Keratinocyte (primary cell): ENCODE data around the gene SLC39A11. TPM values are rescaled to one million over a fixed set of nuclear protein-coding genes. Genes with fewer than 3 reads are reported as not detected.

Source experiments
- DNase-seq: peaks from one replicate; pipeline ENCODE4 v3.0.0-alpha.2; 2011; ENCODE audit warnings: low read depth, missing footprints, low spot score
- FAIRE-seq: peaks from 2 replicates; lab custom pipeline; 2011; peaks lifted over from hg19 to GRCh38; lab: Jason Lieb, UNC
- H2AFZ ChIP-seq: 2 replicates; pipeline ENCODE4 v1.6.0; 2012; ENCODE audit warnings: low read length, control low read depth, inconsistent platforms; ENCODE audit not compliant: control insufficient read depth
- H3K27ac ChIP-seq: 2 replicates; pipeline ENCODE4 v1.5.1; 2011; ENCODE audit warnings: low read length; ENCODE audit not compliant: control insufficient read depth, insufficient read depth
- H3K27me3 ChIP-seq: 3 replicates; pipeline ENCODE4 v1.6.0; 2011; ENCODE audit warnings: low read length; ENCODE audit not compliant: control insufficient read depth, insufficient read depth; ENCODE audit errors: extremely low read depth
- H3K36me3 ChIP-seq, 2 experiments: 2 replicates in 1 of 2; 3 replicates in 1 of 2; pipeline ENCODE4 v1.5.1; 2011; ENCODE audit warnings: low read length in 2 of 2, mild to moderate bottlenecking in 1 of 2; ENCODE audit not compliant: control insufficient read depth in 2 of 2, insufficient read depth in 2 of 2; ENCODE audit errors: extremely low read depth in 1 of 2
- H3K4me1 ChIP-seq: 3 replicates; pipeline ENCODE4 v1.5.1; 2011; ENCODE audit warnings: low read length; ENCODE audit not compliant: control insufficient read depth, insufficient read depth; ENCODE audit errors: extremely low read depth
- H3K4me2 ChIP-seq: 3 replicates; pipeline ENCODE4 v1.6.0; 2011; ENCODE audit warnings: low read depth, low read length; ENCODE audit not compliant: control insufficient read depth, insufficient read depth; ENCODE audit errors: extremely low read depth
- H3K4me3 ChIP-seq, 3 experiments: fragments of 200-600 bp in 1 of 3; sonication (generic) in 1 of 3; 2 replicates in 2 of 3; 3 replicates in 1 of 3; pipeline ENCODE4 v1.5.1; 2011 to 2016; ENCODE audit warnings: low read length in 3 of 3, mild to moderate bottlenecking in 3 of 3, control low read depth in 2 of 3, inconsistent platforms in 1 of 3, low read depth in 1 of 3, mixed read lengths in 1 of 3, mixed run types in 1 of 3, moderate library complexity in 1 of 3; ENCODE audit not compliant: control insufficient read depth in 2 of 3, insufficient read depth in 2 of 3; ENCODE audit errors: extremely low read depth in 1 of 3
- H3K79me2 ChIP-seq: 2 replicates; pipeline ENCODE4 v1.6.0; 2012; ENCODE audit warnings: low read length; ENCODE audit not compliant: control insufficient read depth, insufficient read depth
- H3K9ac ChIP-seq: 3 replicates; pipeline ENCODE4 v1.6.0; 2011; ENCODE audit warnings: low read length; ENCODE audit not compliant: control insufficient read depth, insufficient read depth; ENCODE audit errors: extremely low read depth
- H3K9me1 ChIP-seq: 3 replicates; pipeline ENCODE4 v1.6.0; 2011; ENCODE audit warnings: low read length; ENCODE audit not compliant: control insufficient read depth, insufficient read depth; ENCODE audit errors: extremely low read depth
- H3K9me3 ChIP-seq: 2 replicates; pipeline ENCODE4 v1.5.1; 2012; ENCODE audit warnings: low read depth, low read length; ENCODE audit not compliant: control insufficient read depth
- H4K20me1 ChIP-seq: 3 replicates; pipeline ENCODE4 v1.6.0; 2011; ENCODE audit warnings: low read length; ENCODE audit not compliant: control insufficient read depth, insufficient read depth; ENCODE audit errors: extremely low read depth
- EZH2 ChIP-seq: IDR thresholded peaks from one replicate; pipeline ENCODE4 v1.6.1; 2012; ENCODE audit warnings: inconsistent platforms, mild to moderate bottlenecking, low read length, moderate library complexity
- dilution Hi-C: fragments of 300-500 bp; cut with MboI; formaldehyde crosslinking; loops from one replicate; pipeline ENCODE4 v1.7.0; 2020; ENCODE audit warnings: low sequenced_read_pairs; ENCODE audit not compliant: extremely low pct_ligation_motif_present
- polyA plus RNA-seq, 5 experiments: library from polyadenylated mRNA; depleted of rRNA in 3 of 5; stranded (reverse) in 3 of 5; stranded (forward) in 1 of 5; unstranded in 1 of 5; fragments of >200 nt; gene quantifications; 1 replicate in 1 of 5; 2 replicates in 3 of 5; 3 replicates in 1 of 5; pipeline versions ENCODE4 v1.2.1 to v1.2.3, GENCODE V29; 2011 to 2012; ENCODE audit warnings: missing spikeins in 2 of 5, low read depth in 1 of 5, low replicate concordance in 1 of 5
- TF ChIP-seq, protein P1 (sequence below), 3 experiments: IDR thresholded peaks in 1 of 3; conservative IDR thresholded peaks in 1 of 3; optimal IDR thresholded peaks in 1 of 3; 2 replicates in 2 of 3; 3 replicates in 1 of 3; pipeline versions ENCODE3 to v1.5.1; 2011; ENCODE audit warnings: low read length in 3 of 3, mild to moderate bottlenecking in 3 of 3, moderate library complexity in 2 of 3, control low read depth in 1 of 3, inconsistent platforms in 1 of 3; ENCODE audit not compliant: insufficient read depth in 2 of 3; ENCODE audit errors: extremely low read depth in 1 of 3

Gene SLC39A11
- polyA plus RNA-seq, 1 donor (not counting 4 experiments of a cell fraction or from before 2014, with no cell fraction given), result 11.5 TPM

DNA sequence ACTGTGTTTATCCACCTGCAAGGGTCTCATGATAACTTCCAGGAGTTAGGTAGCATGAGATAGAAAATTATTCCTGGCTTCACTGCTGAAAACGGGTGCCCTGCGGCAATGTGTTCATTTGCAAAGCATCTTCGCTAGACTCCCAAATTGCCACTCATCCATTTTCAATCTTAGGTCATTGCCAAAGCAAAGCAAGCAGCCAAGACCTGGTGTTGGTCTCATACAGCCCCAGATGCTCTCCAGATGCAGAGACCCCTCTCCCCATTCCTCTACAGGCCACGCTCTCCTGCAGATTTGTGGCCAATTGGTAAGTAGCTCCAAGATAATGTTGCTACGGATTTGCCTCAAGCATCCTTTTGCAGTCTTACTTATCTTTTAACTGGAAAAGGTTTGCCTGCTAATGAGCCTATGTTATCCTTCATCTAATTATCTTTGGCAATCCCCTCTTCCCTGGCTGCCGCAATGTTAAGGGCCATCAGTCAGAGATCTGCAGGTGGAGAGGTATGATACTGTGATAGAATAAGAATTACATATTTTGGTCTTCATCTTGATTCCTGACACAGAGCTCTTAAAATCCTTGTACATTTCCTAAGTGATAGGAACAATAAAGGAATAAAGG lies 222.0 kb downstream of the SLC39A11 start:
- Histone ChIP-seq H3K4me2 (no peak overlapping the region), H4K20me1 (no peaks in the 10 kb centered on the region), H3K27me3 (no peaks in the 10 kb centered on the region), H3K9me3 (no peaks in the 10 kb centered on the region), H3K27ac (no peak overlapping the region), H3K9me1 (no peaks in the 10 kb centered on the region), H3K4me1 (no peaks in the 10 kb centered on the region), H2AFZ (no peak overlapping the region), H3K9ac (no peak overlapping the region), H3K36me3 (no peaks in the 10 kb centered on the region), H3K79me2 (no peaks in the 10 kb centered on the region), H3K4me3 (no peak overlapping the region)
- FAIRE-seq (no peak), DNase-seq (no peak)
- no peak for TF ChIP-seq EZH2
- TF ChIP-seq, protein P1, sequence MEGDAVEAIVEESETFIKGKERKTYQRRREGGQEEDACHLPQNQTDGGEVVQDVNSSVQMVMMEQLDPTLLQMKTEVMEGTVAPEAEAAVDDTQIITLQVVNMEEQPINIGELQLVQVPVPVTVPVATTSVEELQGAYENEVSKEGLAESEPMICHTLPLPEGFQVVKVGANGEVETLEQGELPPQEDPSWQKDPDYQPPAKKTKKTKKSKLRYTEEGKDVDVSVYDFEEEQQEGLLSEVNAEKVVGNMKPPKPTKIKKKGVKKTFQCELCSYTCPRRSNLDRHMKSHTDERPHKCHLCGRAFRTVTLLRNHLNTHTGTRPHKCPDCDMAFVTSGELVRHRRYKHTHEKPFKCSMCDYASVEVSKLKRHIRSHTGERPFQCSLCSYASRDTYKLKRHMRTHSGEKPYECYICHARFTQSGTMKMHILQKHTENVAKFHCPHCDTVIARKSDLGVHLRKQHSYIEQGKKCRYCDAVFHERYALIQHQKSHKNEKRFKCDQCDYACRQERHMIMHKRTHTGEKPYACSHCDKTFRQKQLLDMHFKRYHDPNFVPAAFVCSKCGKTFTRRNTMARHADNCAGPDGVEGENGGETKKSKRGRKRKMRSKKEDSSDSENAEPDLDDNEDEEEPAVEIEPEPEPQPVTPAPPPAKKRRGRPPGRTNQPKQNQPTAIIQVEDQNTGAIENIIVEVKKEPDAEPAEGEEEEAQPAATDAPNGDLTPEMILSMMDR (optimal IDR thresholded peaks at IDR 0.05 in 1 of 3, IDR thresholded peaks at IDR 0.05 in 1 of 3, conservative IDR thresholded peaks at IDR 0.05 in 1 of 3; ENCODE audit: extremely low read depth in 1 of 3, insufficient read depth in 2 of 3, low read length in 3 of 3), result no peak
- dilution Hi-C loops, result no loop called here

DNA sequence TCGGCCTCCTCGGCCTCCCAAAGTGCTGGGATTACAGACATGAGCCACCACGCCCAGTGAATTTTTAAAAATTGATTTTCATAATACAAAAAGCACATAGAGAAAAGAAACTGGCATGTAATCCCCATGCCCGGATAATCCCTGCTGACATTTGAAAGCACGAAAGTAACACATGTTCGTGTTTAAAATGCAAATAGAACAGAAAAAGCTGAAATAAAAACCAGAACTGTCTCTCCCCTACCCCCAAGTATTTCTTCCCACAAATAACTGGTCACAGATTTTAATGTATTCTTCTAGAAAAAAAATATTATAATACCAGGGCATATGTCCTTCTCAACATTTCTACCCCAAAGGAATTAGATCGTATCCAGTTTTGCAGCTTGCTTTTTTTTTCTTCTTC lies 222.9 kb downstream of the SLC39A11 start:
- H3K4me2 ChIP-seq, result no peak overlapping the region
- no peaks in the 10 kb centered on the region for H3K36me3 ChIP-seq
- no peak overlapping the region for H2AFZ ChIP-seq
- dilution Hi-C loops, result no loop called here
- H3K9me1 ChIP-seq, result no peaks in the 10 kb centered on the region
- FAIRE-seq, result no peak
- H3K79me2 ChIP-seq, result no peaks in the 10 kb centered on the region
- H3K9ac ChIP-seq, result no peak overlapping the region
- no peaks in the 10 kb centered on the region for H3K9me3 ChIP-seq
- no peaks in the 10 kb centered on the region for H3K4me1 ChIP-seq
- no peaks in the 10 kb centered on the region for H3K27me3 ChIP-seq
- H3K4me3 ChIP-seq, result no peak overlapping the region
- TF ChIP-seq EZH2, result no peak
- TF ChIP-seq, protein P1 (optimal IDR thresholded peaks at IDR 0.05 in 1 of 3, IDR thresholded peaks at IDR 0.05 in 1 of 3, conservative IDR thresholded peaks at IDR 0.05 in 1 of 3; ENCODE audit: extremely low read depth in 1 of 3, insufficient read depth in 2 of 3, low read length in 3 of 3), result no peak
- H4K20me1 ChIP-seq, result no peaks in the 10 kb centered on the region
- no peak for DNase-seq
- no peak overlapping the region for H3K27ac ChIP-seq
